Activated CD4-positive, alpha-beta T cell treated with anti-CD3 and anti-CD28 coated beads for 48 hours (primary cell): ENCODE data around the gene MS4A10.

ENCODE experiments used
- DNase-seq: peaks from one replicate; pipeline ENCODE4 v3.0.0-alpha.2; 2020

The MS4A10 gene

DNA sequence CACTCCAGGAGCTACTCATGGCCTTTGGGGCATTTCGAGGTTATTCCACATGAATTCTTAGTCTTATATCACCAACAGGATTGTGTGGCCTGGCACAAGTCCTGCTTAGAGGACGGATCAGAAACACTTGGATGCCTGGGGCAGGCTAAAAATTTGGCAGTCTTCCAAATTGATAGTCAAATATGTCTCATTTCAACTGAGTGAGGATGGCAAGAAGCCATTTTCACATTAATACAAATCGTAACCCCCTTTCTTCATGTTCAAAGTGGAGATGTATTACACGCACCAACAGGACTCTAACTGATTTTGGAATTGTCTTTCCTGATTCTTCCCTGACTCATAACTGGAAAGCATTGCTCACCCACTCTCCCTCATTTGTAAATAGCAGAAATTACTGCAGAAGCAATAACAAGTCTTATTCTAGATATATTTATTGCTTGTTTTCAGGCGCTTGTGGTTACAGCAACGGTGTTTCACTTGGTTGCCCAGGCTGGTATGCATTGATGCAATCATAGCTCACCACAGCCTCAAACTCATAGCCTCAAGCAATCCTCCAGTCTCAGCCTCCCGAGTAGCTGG is 46.5 kb downstream of the MS4A10 start:
- DNase-seq = no peak

DNA sequence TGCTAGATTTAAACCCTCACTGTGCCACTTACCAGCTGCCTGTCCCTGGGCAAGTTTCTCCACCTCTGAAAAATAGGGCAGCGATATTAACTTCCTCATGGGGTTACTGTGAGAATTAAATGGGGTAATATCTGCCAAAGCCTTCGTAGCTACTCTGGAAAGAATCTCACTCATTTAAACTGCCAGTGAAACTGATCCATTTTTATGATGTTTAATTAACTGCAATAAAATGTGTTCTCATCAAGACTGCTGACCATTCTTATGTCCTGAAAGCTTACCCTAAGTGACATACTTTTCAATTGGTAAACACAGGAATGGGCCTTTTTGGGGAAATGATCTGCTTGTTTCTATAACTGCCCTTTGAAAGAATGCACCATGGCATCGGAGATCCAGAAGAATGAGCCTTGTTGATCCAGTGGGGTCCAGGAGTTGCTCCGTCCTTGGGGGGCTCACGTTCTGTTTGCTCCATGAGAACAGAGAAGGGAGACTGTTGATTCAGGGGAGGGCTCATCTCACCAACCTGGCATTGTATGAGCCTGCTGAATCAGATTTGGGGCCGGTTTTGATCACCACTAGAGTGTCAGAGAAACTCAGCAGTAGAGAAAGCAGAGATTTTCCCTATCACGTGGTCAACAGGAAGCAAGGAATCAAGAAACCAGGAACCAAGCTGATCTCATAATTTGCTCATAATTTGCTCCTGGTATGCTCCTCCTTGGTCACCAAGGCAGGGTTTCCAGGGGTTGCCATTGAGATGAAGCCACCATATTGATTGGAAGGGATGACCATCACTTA is 49.8 kb downstream of the MS4A10 start:
- no peak for DNase-seq

- no peak for DNase-seq
Observed at GRCh38 chr11:60835534-60835846, 50.4 kb downstream of the MS4A10 start.

DNA sequence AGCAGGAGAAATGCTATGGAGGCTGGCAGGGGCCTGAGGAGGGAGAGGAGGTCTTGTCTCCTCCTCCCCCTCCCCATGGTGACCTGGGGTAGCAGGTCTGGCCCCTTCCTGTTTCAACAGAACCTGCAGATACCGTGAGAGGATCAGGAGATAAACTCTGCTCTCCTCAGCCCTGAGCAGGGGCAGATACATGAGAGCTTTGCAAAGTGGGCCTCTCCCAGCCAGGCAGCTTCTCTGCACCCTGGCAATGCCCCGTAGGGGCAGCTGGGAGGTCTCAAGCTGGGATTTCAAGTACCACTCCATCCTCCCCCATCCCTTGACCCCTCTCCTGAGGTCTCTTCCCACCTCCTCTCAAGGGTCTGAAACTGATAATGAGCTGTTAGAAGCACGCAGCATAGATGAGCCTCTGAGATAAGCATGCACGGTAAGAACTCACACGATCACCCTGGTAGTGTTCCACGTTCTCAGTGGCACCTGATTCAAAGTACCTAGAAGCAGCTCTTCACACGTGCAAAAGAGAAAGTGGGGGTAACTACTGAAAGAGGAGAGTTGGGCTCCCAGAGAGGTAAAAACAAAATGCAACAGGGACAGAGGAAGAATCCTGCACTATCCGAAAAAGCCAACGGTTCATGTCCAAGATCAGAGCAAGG is 51.9 kb downstream of the MS4A10 start:
- no peak for DNase-seq

DNA sequence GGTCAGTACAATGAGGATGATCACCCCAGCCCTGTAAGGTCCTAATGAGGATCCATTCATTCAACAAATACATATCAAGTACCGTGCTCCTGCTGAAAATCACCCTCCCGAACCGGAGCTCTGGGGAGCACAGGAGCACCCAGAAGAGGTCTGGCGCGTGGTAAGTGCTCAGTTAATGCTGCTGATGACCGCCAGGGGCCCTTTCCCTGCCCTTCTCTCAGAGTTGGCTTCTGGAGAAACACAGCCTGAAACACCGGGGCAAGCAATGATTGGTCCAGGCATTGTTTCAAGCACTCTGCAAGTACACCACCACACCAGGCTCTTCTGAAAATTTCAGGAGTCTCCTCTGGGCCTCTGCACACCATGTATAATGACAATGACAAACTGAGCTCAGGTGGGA is 53.0 kb downstream of the MS4A10 start:
- DNase-seq = no peak

- no peak for DNase-seq
Observed at GRCh38 chr11:60840470-60841430, 55.6 kb downstream of the MS4A10 start.

DNA sequence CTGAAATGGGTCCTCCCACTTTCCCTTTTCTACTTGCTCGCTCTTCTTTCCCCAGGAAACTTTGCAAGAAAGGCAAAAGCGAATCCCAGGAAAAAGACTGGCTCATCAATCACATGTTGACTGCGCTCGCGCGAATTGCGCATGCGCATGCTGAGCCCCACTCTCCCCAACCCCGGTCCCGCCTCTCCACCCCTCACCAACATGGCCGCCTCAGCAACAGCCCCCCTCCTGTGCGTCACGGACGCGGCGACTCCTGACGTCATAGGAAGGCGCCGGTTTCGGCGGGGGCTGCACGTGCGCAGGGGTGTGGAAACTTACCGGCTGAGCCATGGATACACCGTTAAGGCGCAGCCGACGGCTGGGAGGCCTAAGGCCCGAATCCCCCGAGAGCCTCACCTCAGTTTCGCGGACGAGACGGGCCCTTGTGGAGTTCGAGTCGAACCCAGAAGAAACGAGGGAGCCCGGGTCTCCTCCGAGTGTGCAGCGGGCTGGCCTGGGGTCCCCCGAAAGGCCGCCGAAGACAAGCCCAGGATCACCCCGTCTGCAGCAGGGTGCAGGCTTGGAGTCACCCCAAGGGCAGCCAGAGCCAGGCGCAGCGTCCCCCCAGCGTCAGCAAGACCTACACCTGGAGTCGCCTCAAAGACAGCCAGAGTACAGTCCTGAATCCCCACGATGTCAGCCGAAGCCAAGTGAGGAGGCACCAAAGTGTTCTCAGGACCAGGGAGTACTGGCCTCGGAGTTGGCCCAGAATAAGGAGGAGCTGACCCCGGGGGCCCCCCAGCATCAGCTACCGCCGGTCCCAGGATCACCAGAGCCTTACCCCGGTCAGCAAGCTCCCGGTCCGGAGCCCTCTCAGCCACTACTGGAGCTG is 56.9 kb downstream of the MS4A10 start, which contains the start of gene CCDC86:
Gene CCDC86 (plus strand): TSS at position 317 of the 871 bp plus-strand sequence. CDS start 12 bp downstream, at position 329.
- peak; percentile 98 for DNase-seq

DNA sequence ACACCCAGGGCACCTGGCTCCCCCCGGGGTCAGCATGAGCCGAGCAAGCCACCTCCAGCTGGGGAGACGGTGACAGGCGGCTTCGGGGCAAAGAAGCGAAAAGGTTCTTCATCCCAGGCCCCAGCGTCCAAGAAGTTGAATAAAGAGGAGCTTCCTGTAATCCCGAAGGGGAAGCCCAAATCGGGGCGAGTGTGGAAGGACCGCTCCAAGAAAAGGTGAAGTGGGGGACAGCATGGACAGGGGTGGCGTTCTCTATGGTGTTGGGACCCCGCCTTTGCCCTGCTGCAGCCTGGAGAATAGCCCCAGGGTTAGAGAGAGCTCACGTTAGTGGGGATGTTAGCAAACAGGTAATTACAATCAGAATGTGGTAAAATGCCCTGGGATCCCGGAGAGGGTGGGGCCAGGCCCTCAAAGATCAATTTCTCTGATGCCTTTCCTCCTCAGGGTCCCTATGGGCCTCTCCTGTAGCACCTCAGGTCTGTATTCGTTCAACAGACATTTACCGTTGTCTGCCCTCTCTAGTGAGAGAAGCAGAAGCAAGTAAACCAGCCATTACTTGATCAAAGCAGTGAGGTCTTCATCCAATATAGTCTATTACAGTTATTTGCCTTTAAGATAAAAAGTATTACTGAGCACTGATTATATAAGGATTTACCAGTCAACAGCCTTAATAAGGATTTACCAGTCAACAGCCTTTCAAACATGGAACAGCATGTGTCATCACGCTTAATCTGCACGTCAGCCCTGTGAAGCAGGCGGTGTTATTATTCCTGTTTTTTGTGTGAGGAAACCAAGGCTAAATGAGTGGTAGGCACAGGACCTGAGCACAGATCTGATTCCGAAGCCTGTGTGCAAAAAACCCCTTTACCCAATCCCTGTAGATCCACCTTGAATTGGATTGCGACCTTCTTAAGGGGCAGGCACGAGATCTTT is 57.8 kb downstream of the MS4A10 start:
- peak; percentile 26 for DNase-seq

DNA sequence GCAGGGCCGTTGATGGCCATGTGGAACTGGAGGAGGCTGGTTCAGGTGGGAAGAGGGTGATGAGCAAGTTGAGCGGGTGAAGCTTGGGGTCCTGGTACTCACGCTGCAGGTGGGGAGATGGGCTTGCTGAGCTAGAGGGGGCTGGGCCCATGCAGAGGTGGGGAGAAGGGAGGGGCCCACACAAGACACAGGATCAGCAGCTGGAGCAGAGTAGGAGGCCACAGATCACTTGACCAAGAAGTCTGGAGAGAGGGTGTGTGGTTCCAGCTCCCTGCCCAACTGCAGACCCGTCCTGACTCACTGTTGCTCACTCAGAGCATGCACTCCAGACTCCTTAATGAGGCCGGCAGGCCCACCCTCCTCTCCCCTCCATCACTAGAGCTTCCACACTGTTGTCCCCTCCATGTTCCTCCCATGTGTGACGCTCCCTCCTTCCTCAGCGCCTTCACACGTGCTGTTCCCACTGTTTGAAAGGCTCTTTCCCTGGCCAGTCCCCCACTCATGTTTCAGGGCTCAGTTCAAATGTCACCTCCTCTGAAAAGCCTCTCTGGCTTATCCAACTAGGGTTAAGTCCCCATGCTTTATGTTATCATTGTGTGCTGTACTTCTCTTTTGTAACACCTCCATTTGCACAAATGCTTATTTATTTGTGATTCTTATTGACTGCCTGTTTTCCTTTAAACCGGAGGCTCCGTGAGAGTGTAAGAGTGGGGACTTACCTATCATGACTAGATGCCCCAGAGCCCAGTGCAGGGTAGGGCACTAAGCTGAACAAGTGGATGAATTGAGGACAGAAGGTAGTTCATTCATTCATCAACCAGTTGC is 59.1 kb downstream of the MS4A10 start:
- no peak for DNase-seq

GRCh38 chr11:60844870-60845221 is 59.7 kb downstream of the MS4A10 start:
- DNase-seq = no peak

DNA sequence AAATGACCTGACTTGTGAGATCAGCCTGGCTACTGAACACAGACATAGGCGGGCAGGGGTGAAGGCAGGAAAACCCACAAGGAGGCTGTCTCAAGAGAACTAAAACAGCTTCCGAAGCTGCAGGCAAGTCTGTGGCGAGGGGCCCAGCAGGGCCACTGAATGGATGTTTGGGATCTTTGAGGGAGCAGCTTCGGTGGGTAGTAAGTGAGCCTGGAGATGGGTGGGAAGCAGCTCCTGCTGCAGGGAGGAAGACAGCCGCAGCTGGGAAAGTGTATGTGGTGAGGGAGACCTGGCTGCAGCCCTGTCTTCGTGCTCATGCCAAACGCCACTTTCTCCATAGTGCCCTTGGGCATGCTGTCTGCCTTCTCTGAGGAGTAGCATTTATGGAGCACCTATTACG is 60.2 kb downstream of the MS4A10 start:
- DNase-seq = no peak

GRCh38 chr11:60847281-60847680 is 62.1 kb downstream of the MS4A10 start:
- DNase-seq = no peak

GRCh38 chr11:60847896-60848295 is 62.8 kb downstream of the MS4A10 start:
- DNase-seq = no peak

- no peak for DNase-seq
Observed at GRCh38 chr11:60848714-60849151, 63.6 kb downstream of the MS4A10 start.

DNA sequence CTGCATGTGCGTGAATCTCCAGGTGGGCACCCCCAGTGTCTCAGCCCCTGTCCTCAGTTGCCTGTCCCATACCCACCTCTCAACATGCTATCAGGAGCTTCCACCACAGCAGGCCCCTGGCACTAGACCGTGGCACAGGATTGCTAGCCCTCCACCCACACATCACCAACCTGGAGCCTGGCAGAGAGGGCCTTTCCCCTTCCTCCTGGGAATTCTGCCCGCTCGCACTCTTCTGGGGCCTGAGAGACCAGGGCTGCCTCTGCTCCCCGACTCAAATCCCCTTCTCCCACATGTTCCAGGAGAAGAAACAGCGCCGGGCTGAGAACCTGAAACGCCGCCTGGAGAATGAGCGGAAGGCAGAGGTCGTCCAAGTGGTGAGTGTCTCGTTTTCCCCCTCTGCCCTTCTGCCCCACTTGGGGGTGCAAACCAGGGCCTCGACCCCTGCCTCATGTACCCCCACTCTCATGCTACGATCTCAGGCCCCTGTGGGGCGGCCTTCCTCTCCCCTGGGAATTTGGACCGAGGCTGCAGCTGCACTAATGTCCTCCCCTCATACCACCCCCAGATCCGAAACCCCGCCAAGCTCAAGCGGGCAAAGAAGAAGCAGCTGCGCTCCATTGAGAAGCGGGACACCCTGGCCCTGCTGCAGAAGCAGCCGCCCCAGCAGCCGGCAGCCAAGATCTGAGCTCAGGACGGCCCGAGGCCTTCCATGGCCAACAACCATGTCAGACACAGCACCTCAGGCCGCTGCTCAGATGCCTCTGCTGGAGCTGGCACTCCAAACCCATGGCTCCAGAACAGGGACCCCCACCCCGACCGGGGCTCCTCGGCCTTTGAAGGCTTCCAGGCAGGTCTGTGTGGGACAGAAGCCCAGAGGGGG is 64.7 kb downstream of the MS4A10 start:
- no peak for DNase-seq
